ENCODE data around the gene TBC1D22B. TPM values are rescaled to one million over a fixed set of nuclear protein-coding genes. Genes with fewer than 3 reads are reported as not detected.

Gene TBC1D22B
- total and polyA plus RNA-seq, 2 donors = 7.7 to 8.8 TPM

DNA sequence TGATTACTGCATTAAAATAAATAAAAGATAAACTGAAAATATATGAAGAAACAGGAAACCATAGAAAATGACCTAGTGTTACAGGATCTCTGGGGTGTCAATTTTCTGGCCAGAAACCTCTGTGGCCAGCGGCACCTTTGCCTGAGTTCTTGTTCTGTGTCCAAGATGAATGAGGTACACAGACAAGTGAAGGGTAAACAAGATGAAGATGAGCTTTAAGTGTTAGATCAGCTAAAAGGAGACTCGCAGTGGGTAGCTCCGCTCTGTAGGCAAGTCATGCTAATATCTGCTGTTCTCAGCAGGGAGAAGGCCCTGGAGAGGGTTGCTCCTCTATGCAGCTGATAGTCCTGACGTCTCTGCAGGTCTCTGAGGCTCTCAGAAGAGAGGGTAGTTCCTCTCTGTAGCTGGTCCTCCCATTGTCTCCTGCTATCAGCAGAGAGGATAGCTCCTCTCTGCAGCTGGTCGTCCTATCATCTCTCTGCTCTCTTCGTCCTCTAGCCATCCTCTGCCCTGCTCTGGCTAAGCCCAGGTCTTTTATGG is 35.9 kb upstream of the TBC1D22B start:
- peaks cover 0 to 11% of the 10 kb centered on the region in 2 donors for H3K4me1 ChIP-seq (ENCODE audit: control insufficient read depth in 2 of 2, insufficient read depth in 2 of 2, low read length in 2 of 2)

DNA sequence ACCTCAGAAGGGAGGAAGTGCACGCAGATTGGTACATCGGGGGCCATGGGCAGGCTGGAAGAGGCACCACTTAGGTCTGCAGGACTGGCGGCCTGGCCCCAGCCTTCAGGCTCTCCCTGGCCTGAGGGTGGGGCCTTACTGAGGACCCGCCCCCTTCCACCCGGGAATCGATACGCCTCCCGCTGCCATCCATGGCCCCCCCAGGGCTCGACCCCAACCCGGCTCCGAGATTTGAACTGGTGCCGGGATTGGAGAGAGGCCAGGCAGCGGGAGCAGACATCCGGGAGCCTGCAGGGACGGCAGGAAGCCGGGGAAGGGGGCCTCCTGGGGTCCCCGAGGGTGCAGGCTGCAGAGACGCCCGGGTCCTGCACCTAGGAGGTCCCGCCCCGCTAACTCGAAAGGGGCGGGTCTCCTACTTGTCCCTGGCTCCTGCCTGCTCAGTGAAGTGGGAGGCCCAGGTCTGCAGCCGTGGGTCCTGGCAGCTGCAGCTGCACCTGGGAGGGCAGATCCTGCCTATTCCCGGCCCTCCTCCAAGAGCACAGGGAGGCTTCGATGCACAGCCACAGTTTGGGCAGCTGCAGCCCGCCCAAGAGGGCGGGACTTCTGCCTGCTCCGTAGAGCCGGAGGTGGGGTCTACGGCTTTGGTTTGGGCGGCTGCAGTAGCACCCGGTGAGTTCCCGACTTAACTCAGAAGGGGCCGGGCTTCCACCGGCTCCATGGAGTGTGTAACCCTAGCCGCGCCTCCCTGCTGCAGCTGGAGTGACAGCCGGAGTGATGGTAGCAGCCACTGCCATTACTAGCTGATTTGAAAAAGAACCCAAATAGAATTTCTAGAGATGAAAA is 35.2 kb upstream of the TBC1D22B start:
- Histone ChIP-seq H3K27ac (ENCODE audit: low read depth in 1 of 2, low read length in 1 of 2) (peak overlapping the region in 1 of 2 donors; percentile 73), H3K36me3 (ENCODE audit: control insufficient read depth in 2 of 2, insufficient read depth in 2 of 2, low read length in 1 of 2) (no peaks in the 10 kb centered on the region), H3K27me3 (ENCODE audit: control insufficient read depth in 2 of 2, insufficient read depth in 1 of 2, low read length in 1 of 2) (no peaks in the 10 kb centered on the region), H3K4me1 (ENCODE audit: control insufficient read depth in 2 of 2, insufficient read depth in 2 of 2, low read length in 2 of 2) (peaks cover 0 to 11% of the 10 kb centered on the region in 2 donors), H3K9me3 (ENCODE audit: control insufficient read depth in 2 of 2, insufficient read depth in 1 of 2, low read length in 1 of 2) (no peaks in the 10 kb centered on the region), H3K4me3 (ENCODE audit: low read length in 2 of 2) (peak overlapping the region; percentile 62 to 64)
- 2% methylated on average over 39 of the region's 39 CpGs for WGBS
- DNase-seq (ENCODE audit: low read depth in 6 of 9, low spot score in 9 of 9) = peak; percentile 64 to 91 (median 76)

More for the DNA sequence above, 35.9 kb upstream of the TBC1D22B start:
- no peak for DNase-seq (ENCODE audit: low read depth in 6 of 9, low spot score in 9 of 9)
- Histone ChIP-seq H3K36me3 (ENCODE audit: control insufficient read depth in 2 of 2, insufficient read depth in 2 of 2, low read length in 1 of 2) (no peaks in the 10 kb centered on the region), H3K27me3 (ENCODE audit: control insufficient read depth in 2 of 2, insufficient read depth in 1 of 2, low read length in 1 of 2) (no peaks in the 10 kb centered on the region), H3K4me3 (ENCODE audit: low read length in 2 of 2) (peak overlapping the region in 1 of 2 donors; percentile 62), H3K9me3 (ENCODE audit: control insufficient read depth in 2 of 2, insufficient read depth in 1 of 2, low read length in 1 of 2) (no peaks in the 10 kb centered on the region), H3K27ac (ENCODE audit: low read depth in 1 of 2, low read length in 1 of 2) (peak overlapping the region in 1 of 2 donors; percentile 73)
- 84% methylated on average over 6 of the region's 6 CpGs for WGBS

DNA sequence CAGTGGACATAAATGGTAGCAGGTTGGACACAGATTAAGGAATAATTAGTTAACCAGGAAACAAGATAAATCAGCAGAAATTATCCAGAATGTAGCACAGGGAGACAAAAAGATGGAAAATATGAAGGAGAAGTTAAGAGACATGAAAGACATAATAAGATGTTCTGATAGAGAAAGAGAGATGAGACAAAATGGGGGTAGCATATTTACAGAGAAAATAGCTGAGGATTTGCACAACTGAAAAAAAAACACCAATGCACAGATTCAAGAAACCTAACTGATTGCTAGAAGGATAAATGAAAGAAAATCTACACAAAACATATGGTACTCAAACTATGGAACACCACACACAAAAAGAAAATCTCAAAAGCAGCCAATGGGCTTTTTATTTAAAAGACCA is 34.6 kb upstream of the TBC1D22B start:
- H3K9me3 ChIP-seq (ENCODE audit: control insufficient read depth in 2 of 2, insufficient read depth in 1 of 2, low read length in 1 of 2) = no peaks in the 10 kb centered on the region
- DNase-seq (ENCODE audit: low read depth in 6 of 9, low spot score in 9 of 9) = no peak
- no peaks in the 10 kb centered on the region for H3K36me3 ChIP-seq (ENCODE audit: control insufficient read depth in 2 of 2, insufficient read depth in 2 of 2, low read length in 1 of 2)
- peak overlapping the region in 1 of 2 donors; percentile 73 for H3K27ac ChIP-seq (ENCODE audit: low read depth in 1 of 2, low read length in 1 of 2)
- H3K27me3 ChIP-seq (ENCODE audit: control insufficient read depth in 2 of 2, insufficient read depth in 1 of 2, low read length in 1 of 2) = no peaks in the 10 kb centered on the region
- H3K4me3 ChIP-seq (ENCODE audit: low read length in 2 of 2) = peak overlapping the region; percentile 62 to 64
- peaks cover 0 to 11% of the 10 kb centered on the region in 2 donors for H3K4me1 ChIP-seq (ENCODE audit: control insufficient read depth in 2 of 2, insufficient read depth in 2 of 2, low read length in 2 of 2)

DNA sequence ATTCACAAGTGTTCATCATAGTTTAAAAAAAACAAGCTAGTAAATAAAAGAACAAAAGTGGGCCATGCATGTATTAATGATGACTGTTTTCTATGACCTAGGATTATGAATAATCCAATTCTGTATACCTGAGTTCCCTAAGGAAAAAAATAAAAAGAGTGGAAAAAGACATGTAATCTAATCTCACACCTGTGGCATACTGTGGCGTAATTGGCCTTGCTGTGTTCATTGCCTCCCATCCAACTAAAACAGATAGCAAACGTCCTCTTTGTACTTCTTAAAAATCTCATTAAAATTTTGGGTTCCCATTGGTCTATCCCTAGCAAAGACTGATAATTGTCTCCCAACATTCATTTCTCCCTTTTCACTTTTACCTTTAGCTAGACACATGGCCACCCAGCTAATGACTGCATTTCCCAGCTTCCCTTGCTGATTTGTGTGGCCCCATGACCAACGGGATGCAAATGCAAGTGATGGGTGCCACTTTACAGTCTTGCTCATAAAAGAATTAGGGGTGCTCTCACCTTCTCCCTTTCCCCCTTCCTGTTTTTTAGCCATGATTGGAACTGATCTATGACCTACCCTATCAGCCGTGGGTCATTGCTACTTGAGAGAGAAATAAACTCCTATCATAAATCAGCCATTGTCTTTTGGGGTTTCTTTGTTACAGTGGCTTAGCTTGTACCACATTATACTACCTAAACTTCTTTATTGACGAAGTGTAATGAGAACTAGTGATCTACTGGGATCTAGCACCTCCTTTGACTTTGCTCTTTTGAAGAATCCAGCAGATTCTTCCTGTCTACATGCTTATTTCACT is 32.0 kb upstream of the TBC1D22B start:
- H3K4me1 ChIP-seq (ENCODE audit: control insufficient read depth in 2 of 2, insufficient read depth in 2 of 2, low read length in 2 of 2) = peaks cover 0 to 11% of the 10 kb centered on the region in 2 donors
- no peaks in the 10 kb centered on the region for H3K27me3 ChIP-seq (ENCODE audit: control insufficient read depth in 2 of 2, insufficient read depth in 1 of 2, low read length in 1 of 2)
- DNase-seq (ENCODE audit: low read depth in 6 of 9, low spot score in 9 of 9) = no peak
- no peak overlapping the region for H3K4me3 ChIP-seq (ENCODE audit: low read length in 2 of 2)
- H3K27ac ChIP-seq (ENCODE audit: low read depth in 1 of 2, low read length in 1 of 2) = no peak overlapping the region
- WGBS = 93% methylated on average over 5 of the region's 5 CpGs
- H3K9me3 ChIP-seq (ENCODE audit: control insufficient read depth in 2 of 2, insufficient read depth in 1 of 2, low read length in 1 of 2) = no peaks in the 10 kb centered on the region
- H3K36me3 ChIP-seq (ENCODE audit: control insufficient read depth in 2 of 2, insufficient read depth in 2 of 2, low read length in 1 of 2) = no peaks in the 10 kb centered on the region

DNA sequence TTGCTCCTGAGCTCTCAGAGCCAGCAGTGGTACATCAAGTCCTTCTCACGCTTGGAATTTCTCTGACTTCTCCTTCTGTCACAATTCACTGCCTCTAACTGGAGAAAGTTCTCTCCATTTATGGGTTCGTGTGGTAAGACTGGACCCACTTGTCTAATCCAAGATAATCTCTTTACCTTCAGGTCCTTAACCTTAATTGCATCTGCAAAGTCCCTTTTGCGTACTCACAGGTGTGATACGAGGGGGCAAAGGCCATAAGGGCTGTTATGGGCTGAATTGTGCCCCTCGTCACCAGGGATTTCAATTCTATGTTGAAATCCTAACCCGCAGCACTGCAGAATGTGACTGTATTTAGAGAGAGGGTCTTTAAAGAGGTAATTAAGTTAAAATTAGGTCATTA is 27.5 kb upstream of the TBC1D22B start:
- 98% methylated on average over 6 of the region's 6 CpGs for WGBS
- H3K27me3 ChIP-seq (ENCODE audit: control insufficient read depth in 2 of 2, insufficient read depth in 1 of 2, low read length in 1 of 2) = no peaks in the 10 kb centered on the region

DNA sequence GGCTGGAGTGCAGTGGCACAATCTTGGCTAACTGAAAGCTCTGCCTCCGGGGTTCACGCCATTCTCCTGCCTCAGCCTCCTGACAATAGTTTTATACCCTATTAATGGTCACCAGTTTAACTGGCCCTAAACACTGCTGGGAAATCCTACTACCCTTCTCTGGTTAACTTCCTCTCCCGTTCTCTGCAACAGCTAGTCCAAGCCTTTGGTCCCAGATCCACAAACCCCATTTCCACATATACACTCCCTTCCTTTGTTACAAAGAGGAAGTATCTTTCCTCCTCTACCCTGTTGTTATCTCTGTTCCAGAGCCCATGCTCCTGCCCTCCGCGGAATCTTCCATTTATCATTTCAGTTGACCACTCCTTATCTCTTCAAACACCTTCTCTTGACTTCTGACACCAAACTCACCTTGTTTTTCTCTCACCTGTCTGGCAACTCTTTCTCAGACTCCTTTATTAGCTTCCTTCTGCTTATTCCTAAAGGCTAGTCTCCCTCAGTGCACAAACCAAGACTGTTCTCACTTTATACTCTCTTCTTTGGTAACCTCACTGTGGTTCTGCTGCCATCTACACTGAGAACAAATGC is 25.0 kb upstream of the TBC1D22B start:
- H3K36me3 ChIP-seq (ENCODE audit: control insufficient read depth in 2 of 2, insufficient read depth in 2 of 2, low read length in 1 of 2) = no peaks in the 10 kb centered on the region
- H3K27ac ChIP-seq (ENCODE audit: low read depth in 1 of 2, low read length in 1 of 2) = no peak overlapping the region
- no peak overlapping the region for H3K4me3 ChIP-seq (ENCODE audit: low read length in 2 of 2)
- H3K27me3 ChIP-seq (ENCODE audit: control insufficient read depth in 2 of 2, insufficient read depth in 1 of 2, low read length in 1 of 2) = no peaks in the 10 kb centered on the region
- H3K4me1 ChIP-seq (ENCODE audit: control insufficient read depth in 2 of 2, insufficient read depth in 2 of 2, low read length in 2 of 2) = no peaks in the 10 kb centered on the region
- no peaks in the 10 kb centered on the region for H3K9me3 ChIP-seq (ENCODE audit: control insufficient read depth in 2 of 2, insufficient read depth in 1 of 2, low read length in 1 of 2)
- no peak for DNase-seq (ENCODE audit: low read depth in 6 of 9, low spot score in 9 of 9)
- 93% methylated on average over 5 of the region's 5 CpGs for WGBS

More for the DNA sequence above, 27.5 kb upstream of the TBC1D22B start:
- DNase-seq (ENCODE audit: low read depth in 6 of 9, low spot score in 9 of 9) = no peak
- H3K36me3 ChIP-seq (ENCODE audit: control insufficient read depth in 2 of 2, insufficient read depth in 2 of 2, low read length in 1 of 2) = no peaks in the 10 kb centered on the region
- H3K4me3 ChIP-seq (ENCODE audit: low read length in 2 of 2) = no peak overlapping the region
- H3K9me3 ChIP-seq (ENCODE audit: control insufficient read depth in 2 of 2, insufficient read depth in 1 of 2, low read length in 1 of 2) = no peaks in the 10 kb centered on the region
- H3K4me1 ChIP-seq (ENCODE audit: control insufficient read depth in 2 of 2, insufficient read depth in 2 of 2, low read length in 2 of 2) = no peaks in the 10 kb centered on the region
- H3K27ac ChIP-seq (ENCODE audit: low read depth in 1 of 2, low read length in 1 of 2) = no peak overlapping the region

DNA sequence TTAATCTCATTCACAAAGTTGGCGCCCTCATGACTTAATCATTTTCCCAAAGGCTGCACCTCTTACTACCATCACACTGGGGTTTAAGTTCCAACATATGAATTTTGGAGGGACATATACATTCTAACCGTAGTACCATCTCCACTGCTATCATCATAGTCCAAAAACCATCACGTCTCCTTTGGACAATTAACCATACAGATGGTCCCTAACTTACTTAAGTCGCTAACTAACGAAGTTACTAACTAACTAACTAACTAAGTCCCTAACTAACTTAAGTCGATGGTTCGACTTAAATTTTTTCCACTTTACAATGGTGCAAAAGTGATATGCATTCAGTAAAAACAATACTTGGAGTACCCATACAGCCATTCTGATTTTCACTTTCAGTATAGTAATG is 24.0 kb upstream of the TBC1D22B start:
- no peaks in the 10 kb centered on the region for H3K27me3 ChIP-seq (ENCODE audit: control insufficient read depth in 2 of 2, insufficient read depth in 1 of 2, low read length in 1 of 2)
- H3K27ac ChIP-seq (ENCODE audit: low read depth in 1 of 2, low read length in 1 of 2) = no peak overlapping the region
- WGBS = 84% methylated on average over 7 of the region's 7 CpGs
- no peaks in the 10 kb centered on the region for H3K36me3 ChIP-seq (ENCODE audit: control insufficient read depth in 2 of 2, insufficient read depth in 2 of 2, low read length in 1 of 2)
- H3K4me3 ChIP-seq (ENCODE audit: low read length in 2 of 2) = no peak overlapping the region
- DNase-seq (ENCODE audit: low read depth in 6 of 9, low spot score in 9 of 9) = no peak
- no peaks in the 10 kb centered on the region for H3K9me3 ChIP-seq (ENCODE audit: control insufficient read depth in 2 of 2, insufficient read depth in 1 of 2, low read length in 1 of 2)
- H3K4me1 ChIP-seq (ENCODE audit: control insufficient read depth in 2 of 2, insufficient read depth in 2 of 2, low read length in 2 of 2) = no peaks in the 10 kb centered on the region

DNA sequence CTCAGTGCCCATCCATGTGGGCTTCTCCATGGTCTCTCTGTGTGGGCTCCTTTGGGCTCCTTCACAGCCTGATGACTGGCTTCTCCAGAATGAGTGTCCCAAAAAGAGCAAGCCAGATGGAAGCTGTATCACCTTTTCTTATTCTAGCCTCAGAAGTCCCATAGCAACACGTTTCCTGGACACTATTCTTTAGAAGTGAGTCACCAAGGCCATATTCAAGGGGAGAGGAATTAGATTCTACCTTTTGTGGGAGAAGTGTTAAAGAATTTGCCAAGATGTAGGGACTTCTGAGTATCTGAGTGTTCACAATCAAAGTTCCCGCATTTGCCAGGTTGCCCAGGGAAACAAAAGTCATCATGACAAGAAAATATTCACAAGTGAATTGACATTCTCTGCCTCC is 20.7 kb upstream of the TBC1D22B start:
- Histone ChIP-seq H3K4me3 (ENCODE audit: low read length in 2 of 2) (no peak overlapping the region), H3K4me1 (ENCODE audit: control insufficient read depth in 2 of 2, insufficient read depth in 2 of 2, low read length in 2 of 2) (peaks cover 0 to 6% of the 10 kb centered on the region in 2 donors), H3K36me3 (ENCODE audit: control insufficient read depth in 2 of 2, insufficient read depth in 2 of 2, low read length in 1 of 2) (no peaks in the 10 kb centered on the region), H3K9me3 (ENCODE audit: control insufficient read depth in 2 of 2, insufficient read depth in 1 of 2, low read length in 1 of 2) (no peaks in the 10 kb centered on the region), H3K27ac (ENCODE audit: low read depth in 1 of 2, low read length in 1 of 2) (no peak overlapping the region), H3K27me3 (ENCODE audit: control insufficient read depth in 2 of 2, insufficient read depth in 1 of 2, low read length in 1 of 2) (no peaks in the 10 kb centered on the region)
- WGBS = 96% methylated on average over 2 of the region's 2 CpGs
- DNase-seq (ENCODE audit: low read depth in 6 of 9, low spot score in 9 of 9) = no peak
